ENCODE results near the gene ANKFN1.

DNA sequence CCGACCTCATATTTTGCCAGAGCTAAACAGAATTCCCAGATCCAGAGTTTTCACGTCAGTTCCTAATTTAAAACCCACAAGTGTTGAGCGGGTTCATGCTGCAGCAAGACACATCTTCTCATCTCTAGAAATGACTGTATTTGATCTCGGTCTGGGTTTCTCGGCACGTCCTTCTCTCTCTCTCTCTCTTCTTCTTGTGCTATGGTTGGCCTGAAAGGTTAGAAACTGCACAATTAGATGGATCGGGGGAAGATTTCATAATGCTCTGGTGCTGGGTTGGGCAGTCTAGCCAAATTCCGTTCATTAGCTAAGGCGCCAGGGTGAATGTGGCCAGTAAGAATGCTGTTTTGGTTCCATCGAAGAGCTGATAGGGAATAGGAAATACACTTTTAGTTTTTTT lies 281.3 kb downstream of the ANKFN1 start:
- TF ChIP-seq EZH2 (IDR thresholded peaks at IDR 0.05; ENCODE audit: insufficient read depth, low read length) (no peak), CTCF (IDR thresholded peaks at IDR 0.05; ENCODE audit: insufficient read depth, low read depth, low read length) (no peak)
